VCaP (cell line): ENCODE measurements around the gene SAFB.

ENCODE experiments used
- H3K27ac ChIP-seq: fragments of 450-650 bp; 2 replicates; pipeline ENCODE4 v1.5.1; 2017
- TF ChIP-seq, protein P1 (sequence below): fragments of 450-650 bp; conservative IDR thresholded peaks from 2 replicates; pipeline ENCODE4 v1.5.1; 2017; ENCODE audit warnings: mild to moderate bottlenecking, moderate library complexity

Gene SAFB

DNA sequence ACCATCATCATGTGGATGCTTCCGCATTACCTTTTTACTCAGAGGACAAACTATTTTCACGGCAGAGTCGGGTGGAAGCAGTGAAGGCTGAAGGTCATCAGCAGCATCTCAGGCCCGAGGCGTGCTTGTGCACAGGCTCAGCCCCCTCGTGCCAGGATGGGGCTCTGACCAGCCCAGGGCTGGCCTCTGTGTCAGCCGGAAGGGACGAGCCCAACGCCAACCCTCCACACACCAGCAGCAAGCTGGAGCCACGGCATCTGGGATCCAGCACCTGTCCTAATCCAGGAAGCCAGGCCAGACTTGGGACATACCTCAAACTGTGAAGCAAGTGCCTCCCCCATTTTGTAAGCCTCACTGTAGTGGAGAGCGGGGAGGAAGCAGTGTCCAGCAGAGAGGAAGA, 46.3 kb downstream of the SAFB start:
- no peak overlapping the region for H3K27ac ChIP-seq
- TF ChIP-seq, protein P1, sequence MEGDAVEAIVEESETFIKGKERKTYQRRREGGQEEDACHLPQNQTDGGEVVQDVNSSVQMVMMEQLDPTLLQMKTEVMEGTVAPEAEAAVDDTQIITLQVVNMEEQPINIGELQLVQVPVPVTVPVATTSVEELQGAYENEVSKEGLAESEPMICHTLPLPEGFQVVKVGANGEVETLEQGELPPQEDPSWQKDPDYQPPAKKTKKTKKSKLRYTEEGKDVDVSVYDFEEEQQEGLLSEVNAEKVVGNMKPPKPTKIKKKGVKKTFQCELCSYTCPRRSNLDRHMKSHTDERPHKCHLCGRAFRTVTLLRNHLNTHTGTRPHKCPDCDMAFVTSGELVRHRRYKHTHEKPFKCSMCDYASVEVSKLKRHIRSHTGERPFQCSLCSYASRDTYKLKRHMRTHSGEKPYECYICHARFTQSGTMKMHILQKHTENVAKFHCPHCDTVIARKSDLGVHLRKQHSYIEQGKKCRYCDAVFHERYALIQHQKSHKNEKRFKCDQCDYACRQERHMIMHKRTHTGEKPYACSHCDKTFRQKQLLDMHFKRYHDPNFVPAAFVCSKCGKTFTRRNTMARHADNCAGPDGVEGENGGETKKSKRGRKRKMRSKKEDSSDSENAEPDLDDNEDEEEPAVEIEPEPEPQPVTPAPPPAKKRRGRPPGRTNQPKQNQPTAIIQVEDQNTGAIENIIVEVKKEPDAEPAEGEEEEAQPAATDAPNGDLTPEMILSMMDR = no peak

GRCh38 chr19:5671600-5671999, 48.7 kb downstream of the SAFB start:
- TF ChIP-seq, protein P1 = no peak
- H3K27ac ChIP-seq = no peak overlapping the region

- H3K27ac ChIP-seq = no peak overlapping the region
- TF ChIP-seq, protein P1 = no peak
These were observed 50.0 kb downstream of the SAFB start for GRCh38 chr19:5672708-5673459.

- no peak overlapping the region for H3K27ac ChIP-seq
These were observed 50.9 kb downstream of the SAFB start for GRCh38 chr19:5673752-5674151.

DNA sequence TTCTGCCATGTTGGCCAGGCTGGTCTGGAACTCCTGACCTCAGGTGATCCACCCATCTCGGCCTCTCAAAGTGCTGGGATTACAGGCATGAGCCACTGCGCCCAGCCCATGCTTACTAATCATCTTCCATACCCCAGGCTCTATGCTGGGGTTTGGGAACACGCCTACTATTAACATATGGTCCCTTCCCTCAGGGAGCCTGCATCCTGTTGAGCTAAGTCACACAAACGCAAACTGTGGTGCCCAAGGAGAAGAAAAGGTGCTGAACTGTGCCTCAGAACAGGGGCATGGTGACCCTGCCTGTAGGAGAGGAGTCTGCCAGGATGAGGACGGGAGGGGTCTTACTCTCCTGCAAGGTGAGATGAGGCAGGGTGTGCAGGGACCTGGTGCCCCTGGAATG, 51.8 kb downstream of the SAFB start:
- TF ChIP-seq, protein P1 = no peak
- no peak overlapping the region for H3K27ac ChIP-seq

More at GRCh38 chr19:5673752-5674151, 50.9 kb downstream of the SAFB start:
- TF ChIP-seq, protein P1 = no peak

DNA sequence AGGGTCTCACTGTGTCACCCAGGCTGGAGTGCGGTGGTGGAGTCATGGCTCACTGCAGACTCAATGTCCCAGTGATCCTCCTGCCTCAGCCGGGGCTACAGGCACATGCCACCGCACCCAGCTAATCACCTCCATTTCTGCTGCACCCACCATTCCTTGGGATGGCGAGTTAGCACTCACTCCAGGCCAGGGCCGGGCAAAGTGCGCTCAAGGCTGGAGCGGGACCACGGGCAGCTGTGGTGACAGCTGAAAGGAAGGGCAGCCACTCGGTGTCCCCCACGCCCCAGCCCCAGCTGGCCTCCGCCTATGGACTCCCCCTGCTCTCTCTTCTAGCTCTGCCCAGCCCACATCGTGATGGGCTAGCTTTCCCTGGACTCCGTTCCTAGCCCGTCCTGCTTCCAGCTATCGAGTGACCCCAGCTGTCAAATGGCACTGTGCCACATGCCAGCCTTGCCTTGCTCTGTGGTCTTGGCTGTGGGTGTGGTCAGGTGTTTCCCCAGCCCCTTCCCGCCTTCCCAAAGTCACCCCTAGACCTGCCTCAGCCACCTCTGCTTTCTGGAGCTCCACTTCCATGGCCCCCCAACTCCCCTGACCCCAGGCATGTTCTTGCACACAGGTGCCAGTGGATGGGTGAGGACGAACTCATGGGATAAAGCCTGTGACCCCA, 53.4 kb downstream of the SAFB start:
- no peak overlapping the region for H3K27ac ChIP-seq
- TF ChIP-seq, protein P1 = no peak

DNA sequence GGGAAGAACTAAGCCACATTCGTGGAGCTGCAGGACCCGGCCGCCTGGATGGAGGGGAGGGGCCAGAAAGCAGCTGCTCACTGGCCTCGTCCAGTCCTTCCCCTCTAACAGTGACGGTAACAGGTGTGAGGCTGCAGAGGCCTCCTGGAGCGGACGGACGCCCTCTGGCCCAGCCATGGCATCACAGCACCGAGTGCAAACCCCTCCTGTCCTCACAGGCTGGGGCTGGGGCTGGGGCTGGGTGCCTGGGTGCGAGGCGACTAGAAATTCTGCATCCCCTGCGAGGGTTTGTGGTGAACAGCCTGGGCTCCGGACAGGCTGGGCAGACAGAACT, 53.9 kb downstream of the SAFB start:
- no peak overlapping the region for H3K27ac ChIP-seq
- TF ChIP-seq, protein P1 = no peak
